Medulla oblongata (tissue), 1 donor: ENCODE results near the gene RANGAP1.
A peak's percentile ranks its signal among the peaks of the same experiment; 100 is the strongest.

Experiments used
- DNase-seq: peaks from one replicate; pipeline ENCODE4 v3.0.0-alpha.2; 2015; ENCODE audit errors: extremely low spot score

Gene RANGAP1

GRCh38 chr22:41285820-41286638, at the start of gene RANGAP1:
Gene RANGAP1 (minus strand): TSS chr22:41286187. CDS start chr22:41281044, 5,143 bp downstream.
- DNase-seq = peak; percentile 100

- DNase-seq = no peak
Observed at GRCh38 chr22:41334951-41335635, 49.1 kb upstream of the RANGAP1 start.

- no peak for DNase-seq
Observed at GRCh38 chr22:41334215-41334614, 48.2 kb upstream of the RANGAP1 start.

GRCh38 chr22:41333806-41334205, 47.8 kb upstream of the RANGAP1 start:
- no peak for DNase-seq

- DNase-seq = no peak
Observed at GRCh38 chr22:41332217-41332939, 46.4 kb upstream of the RANGAP1 start.

- DNase-seq = no peak
Observed at GRCh38 chr22:41330169-41330568, 44.2 kb upstream of the RANGAP1 start.

GRCh38 chr22:41327124-41327523, 41.1 kb upstream of the RANGAP1 start:
- DNase-seq = peak; percentile 65

- no peak for DNase-seq
Observed at GRCh38 chr22:41324821-41325528, 39.0 kb upstream of the RANGAP1 start.

- no peak for DNase-seq
Observed at GRCh38 chr22:41320416-41321240, 34.6 kb upstream of the RANGAP1 start.

- no peak for DNase-seq
Observed at GRCh38 chr22:41315586-41315985, 29.6 kb upstream of the RANGAP1 start.

- DNase-seq = no peak
Observed at GRCh38 chr22:41314821-41315220, 28.8 kb upstream of the RANGAP1 start.

- DNase-seq = no peak
Observed at GRCh38 chr22:41311487-41311886, 25.5 kb upstream of the RANGAP1 start.

- no peak for DNase-seq
Observed at GRCh38 chr22:41310336-41310735, 24.3 kb upstream of the RANGAP1 start.

GRCh38 chr22:41308544-41308947, 22.6 kb upstream of the RANGAP1 start:
- no peak for DNase-seq

- no peak for DNase-seq
Observed at GRCh38 chr22:41308054-41308453, 22.1 kb upstream of the RANGAP1 start.

GRCh38 chr22:41305646-41306045, 19.7 kb upstream of the RANGAP1 start:
- peak; percentile 53 for DNase-seq

- DNase-seq = no peak
Observed at GRCh38 chr22:41302811-41303210, 16.8 kb upstream of the RANGAP1 start.

GRCh38 chr22:41302021-41302767, 16.2 kb upstream of the RANGAP1 start:
- DNase-seq = no peak

- peak; percentile 90 for DNase-seq
Observed at GRCh38 chr22:41301085-41302020, 15.4 kb upstream of the RANGAP1 start, which contains the start of gene ZC3H7B. Gene ZC3H7B (plus strand): TSS chr22:41301525. CDS start chr22:41320661, 19,136 bp downstream.
